Measurements from ENCODE around the gene TTLL1. TPM values are rescaled to one million over a fixed set of nuclear protein-coding genes. Genes with fewer than 3 reads are reported as not detected.
"Not testable (repeated sequence)": the region's sequence is repeated elsewhere in the genome, so short reads cannot be mapped to it uniquely, and the experiment has no call there.

TTLL1 gene
- polyA plus RNA-seq, 1 donor (not counting 4 experiments of a cell fraction or from before 2014, with no cell fraction given) = 3.5 TPM

GRCh38 chr22:43109511-43109910 lies 20.3 kb upstream of the TTLL1 start:
- DNase-seq (ENCODE audit: low read depth, low spot score) (no peak), FAIRE-seq (no peak)
- H3K4me1 ChIP-seq (ENCODE audit: control insufficient read depth, extremely low read depth, insufficient read depth, low read length) = peaks cover 9% of the 10 kb centered on the region
- dilution Hi-C loops (cut with MboI; ENCODE audit: extremely low pct_ligation_motif_present, low sequenced_read_pairs) = no loop called here
- H2AFZ ChIP-seq (ENCODE audit: control insufficient read depth, low read length) = no peak overlapping the region
- no peak overlapping the region for H3K4me3 ChIP-seq (ENCODE audit: control insufficient read depth in 2 of 3, extremely low read depth in 1 of 3, insufficient read depth in 2 of 3, low read depth in 1 of 3, low read length in 3 of 3)
- peaks cover 6% of the 10 kb centered on the region for H3K27me3 ChIP-seq (ENCODE audit: control insufficient read depth, extremely low read depth, insufficient read depth, low read length)
- H3K27ac ChIP-seq (ENCODE audit: control insufficient read depth, insufficient read depth, low read length) = no peak overlapping the region
- no peaks in the 10 kb centered on the region for H3K9me3 ChIP-seq (ENCODE audit: control insufficient read depth, low read depth, low read length)
- TF ChIP-seq CTCF (optimal IDR thresholded peaks at IDR 0.05 in 1 of 3, IDR thresholded peaks at IDR 0.05 in 1 of 3, conservative IDR thresholded peaks at IDR 0.05 in 1 of 3; ENCODE audit: extremely low read depth in 1 of 3, insufficient read depth in 2 of 3, low read length in 3 of 3) = no peak
- TF ChIP-seq EZH2 (IDR thresholded peaks at IDR 0.05; ENCODE audit: low read length) = no peak
- no peaks in the 10 kb centered on the region for H3K9me1 ChIP-seq (ENCODE audit: control insufficient read depth, extremely low read depth, insufficient read depth, low read length)
- no peak overlapping the region for H3K9ac ChIP-seq (ENCODE audit: control insufficient read depth, extremely low read depth, insufficient read depth, low read length)
- no peaks in the 10 kb centered on the region for H3K79me2 ChIP-seq (ENCODE audit: control insufficient read depth, insufficient read depth, low read length)
- no peak overlapping the region for H3K4me2 ChIP-seq (ENCODE audit: control insufficient read depth, extremely low read depth, insufficient read depth, low read depth, low read length)
- H4K20me1 ChIP-seq (ENCODE audit: control insufficient read depth, extremely low read depth, insufficient read depth, low read length) = no peaks in the 10 kb centered on the region
- H3K36me3 ChIP-seq (ENCODE audit: control insufficient read depth in 2 of 2, extremely low read depth in 1 of 2, insufficient read depth in 2 of 2, low read length in 2 of 2) = no peaks in the 10 kb centered on the region

- Histone ChIP-seq H3K9me1 (ENCODE audit: control insufficient read depth, extremely low read depth, insufficient read depth, low read length) (no peaks in the 10 kb centered on the region), H3K4me2 (ENCODE audit: control insufficient read depth, extremely low read depth, insufficient read depth, low read depth, low read length) (no peak overlapping the region), H3K36me3 (ENCODE audit: control insufficient read depth in 2 of 2, extremely low read depth in 1 of 2, insufficient read depth in 2 of 2, low read length in 2 of 2) (no peaks in the 10 kb centered on the region), H3K27ac (ENCODE audit: control insufficient read depth, insufficient read depth, low read length) (no peak overlapping the region), H3K79me2 (ENCODE audit: control insufficient read depth, insufficient read depth, low read length) (no peaks in the 10 kb centered on the region), H3K4me1 (ENCODE audit: control insufficient read depth, extremely low read depth, insufficient read depth, low read length) (peaks cover 9% of the 10 kb centered on the region), H3K27me3 (ENCODE audit: control insufficient read depth, extremely low read depth, insufficient read depth, low read length) (peaks cover 6% of the 10 kb centered on the region), H4K20me1 (ENCODE audit: control insufficient read depth, extremely low read depth, insufficient read depth, low read length) (no peaks in the 10 kb centered on the region), H3K4me3 (ENCODE audit: control insufficient read depth in 2 of 3, extremely low read depth in 1 of 3, insufficient read depth in 2 of 3, low read depth in 1 of 3, low read length in 3 of 3) (no peak overlapping the region), H3K9me3 (ENCODE audit: control insufficient read depth, low read depth, low read length) (no peaks in the 10 kb centered on the region), H2AFZ (ENCODE audit: control insufficient read depth, low read length) (no peak overlapping the region), H3K9ac (ENCODE audit: control insufficient read depth, extremely low read depth, insufficient read depth, low read length) (no peak overlapping the region)
- DNase-seq (ENCODE audit: low read depth, low spot score) = no peak
- dilution Hi-C loops (cut with MboI; ENCODE audit: extremely low pct_ligation_motif_present, low sequenced_read_pairs) = no loop called here
- no peak for FAIRE-seq
- no peak for TF ChIP-seq CTCF (optimal IDR thresholded peaks at IDR 0.05 in 1 of 3, IDR thresholded peaks at IDR 0.05 in 1 of 3, conservative IDR thresholded peaks at IDR 0.05 in 1 of 3; ENCODE audit: extremely low read depth in 1 of 3, insufficient read depth in 2 of 3, low read length in 3 of 3)
- TF ChIP-seq EZH2 (IDR thresholded peaks at IDR 0.05; ENCODE audit: low read length) = no peak
Measured at GRCh38 chr22:43106302-43106701, 17.1 kb upstream of the TTLL1 start.

- H3K4me3 ChIP-seq (ENCODE audit: control insufficient read depth in 2 of 3, extremely low read depth in 1 of 3, insufficient read depth in 2 of 3, low read depth in 1 of 3, low read length in 3 of 3); FAIRE-seq; H3K9me1 ChIP-seq (ENCODE audit: control insufficient read depth, extremely low read depth, insufficient read depth, low read length); H3K27ac ChIP-seq (ENCODE audit: control insufficient read depth, insufficient read depth, low read length); H3K9ac ChIP-seq (ENCODE audit: control insufficient read depth, extremely low read depth, insufficient read depth, low read length); H2AFZ ChIP-seq (ENCODE audit: control insufficient read depth, low read length); H3K27me3 ChIP-seq (ENCODE audit: control insufficient read depth, extremely low read depth, insufficient read depth, low read length); H4K20me1 ChIP-seq (ENCODE audit: control insufficient read depth, extremely low read depth, insufficient read depth, low read length); dilution Hi-C loops (cut with MboI; ENCODE audit: extremely low pct_ligation_motif_present, low sequenced_read_pairs); H3K36me3 ChIP-seq (ENCODE audit: control insufficient read depth in 2 of 2, extremely low read depth in 1 of 2, insufficient read depth in 2 of 2, low read length in 2 of 2); H3K4me2 ChIP-seq (ENCODE audit: control insufficient read depth, extremely low read depth, insufficient read depth, low read depth, low read length); H3K79me2 ChIP-seq (ENCODE audit: control insufficient read depth, insufficient read depth, low read length); DNase-seq (ENCODE audit: low read depth, low spot score); H3K9me3 ChIP-seq (ENCODE audit: control insufficient read depth, low read depth, low read length): not testable (repeated sequence)
- peaks cover 10% of the 10 kb centered on the region for H3K4me1 ChIP-seq (ENCODE audit: control insufficient read depth, extremely low read depth, insufficient read depth, low read length)
Measured at GRCh38 chr22:43104950-43105349, 15.8 kb upstream of the TTLL1 start.

GRCh38 chr22:43104056-43104625 lies 14.9 kb upstream of the TTLL1 start:
- Histone ChIP-seq H2AFZ (ENCODE audit: control insufficient read depth, low read length) (peak overlapping the region; percentile 17), H3K4me1 (ENCODE audit: control insufficient read depth, extremely low read depth, insufficient read depth, low read length) (peaks cover 11% of the 10 kb centered on the region)
- FAIRE-seq = peak; percentile 41
- H3K36me3 ChIP-seq (ENCODE audit: control insufficient read depth in 2 of 2, extremely low read depth in 1 of 2, insufficient read depth in 2 of 2, low read length in 2 of 2); H3K4me3 ChIP-seq (ENCODE audit: control insufficient read depth in 2 of 3, extremely low read depth in 1 of 3, insufficient read depth in 2 of 3, low read depth in 1 of 3, low read length in 3 of 3); H4K20me1 ChIP-seq (ENCODE audit: control insufficient read depth, extremely low read depth, insufficient read depth, low read length); H3K27ac ChIP-seq (ENCODE audit: control insufficient read depth, insufficient read depth, low read length); H3K9me3 ChIP-seq (ENCODE audit: control insufficient read depth, low read depth, low read length); H3K27me3 ChIP-seq (ENCODE audit: control insufficient read depth, extremely low read depth, insufficient read depth, low read length); H3K9ac ChIP-seq (ENCODE audit: control insufficient read depth, extremely low read depth, insufficient read depth, low read length); DNase-seq (ENCODE audit: low read depth, low spot score); H3K9me1 ChIP-seq (ENCODE audit: control insufficient read depth, extremely low read depth, insufficient read depth, low read length); dilution Hi-C loops (cut with MboI; ENCODE audit: extremely low pct_ligation_motif_present, low sequenced_read_pairs); H3K4me2 ChIP-seq (ENCODE audit: control insufficient read depth, extremely low read depth, insufficient read depth, low read depth, low read length); H3K79me2 ChIP-seq (ENCODE audit: control insufficient read depth, insufficient read depth, low read length): not testable (repeated sequence)
